GM19438 (cell line): ENCODE measurements around the gene EGF.

Experiments
- ATAC-seq: cut with Tn5 transposase; IDR thresholded peaks from one replicate; pipeline ENCODE4 v1.9.1; 2021; ENCODE audit warnings: low read depth; ENCODE audit not compliant: unreplicated experiment

EGF gene

DNA sequence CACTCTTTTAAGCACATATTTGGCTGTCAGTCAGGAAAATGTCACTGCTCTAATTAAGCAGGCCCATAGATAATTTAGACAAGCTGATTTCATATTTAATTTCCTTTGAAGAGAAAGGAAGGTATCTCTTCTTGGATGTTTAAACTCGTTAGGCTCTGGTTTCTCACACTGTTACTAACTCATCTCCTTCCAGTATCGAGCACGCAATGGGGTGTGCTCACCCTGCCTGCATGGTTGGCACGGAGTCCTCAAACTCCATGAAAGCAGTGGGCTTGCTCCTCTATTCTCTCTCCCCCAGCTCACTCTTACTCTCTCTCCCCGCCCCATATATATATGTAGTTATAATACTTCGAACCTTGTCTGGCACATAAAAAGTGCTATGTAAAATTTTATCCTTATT is 76.9 kb downstream of the EGF start:
- no peak for ATAC-seq

DNA sequence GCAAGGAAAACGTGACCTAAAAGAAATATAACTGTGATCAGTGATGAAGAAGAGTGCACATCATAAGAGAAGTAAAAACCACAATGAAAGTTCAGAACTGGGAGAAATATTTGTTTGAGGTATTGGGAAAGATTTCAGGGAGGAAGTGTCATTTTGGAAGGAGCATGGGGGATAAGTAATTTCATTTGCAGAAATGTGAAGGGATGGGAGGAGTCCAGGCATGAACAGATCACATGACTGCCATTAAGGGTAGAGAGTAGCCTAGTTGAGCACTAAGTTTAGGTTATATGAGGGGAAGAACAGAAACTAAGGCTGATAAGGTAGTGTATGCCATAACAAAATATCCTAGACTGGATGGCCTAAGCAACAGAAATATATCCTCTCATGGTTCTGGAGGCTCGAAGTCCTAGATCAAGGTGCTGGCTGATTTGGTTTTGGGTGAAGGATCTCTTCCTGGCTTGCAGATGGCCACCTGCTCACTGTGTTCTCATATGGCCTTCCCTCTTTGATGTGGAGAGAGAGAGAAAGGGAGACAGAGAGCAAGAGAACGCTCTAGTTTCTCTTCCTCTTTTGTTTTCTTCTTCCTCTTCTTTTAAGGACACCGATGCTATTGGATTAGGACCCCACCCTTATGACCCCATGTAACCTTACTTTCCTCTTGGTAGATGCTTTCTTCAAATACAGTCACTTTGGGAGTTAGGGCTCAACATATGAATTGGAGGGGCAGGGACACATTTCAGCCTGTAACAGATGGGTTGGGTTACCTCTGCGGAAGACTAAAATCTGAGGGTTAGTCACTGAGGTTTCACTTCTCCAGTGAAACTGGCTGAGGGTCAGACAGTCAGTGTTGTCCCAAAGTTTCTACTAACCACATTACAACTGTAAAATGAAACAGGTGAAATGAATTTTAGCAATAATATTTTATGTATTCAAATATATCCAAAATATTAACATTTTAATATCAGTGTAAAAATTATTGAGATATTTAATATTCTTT is 77.9 kb downstream of the EGF start:
- peak; percentile 88 for ATAC-seq

DNA sequence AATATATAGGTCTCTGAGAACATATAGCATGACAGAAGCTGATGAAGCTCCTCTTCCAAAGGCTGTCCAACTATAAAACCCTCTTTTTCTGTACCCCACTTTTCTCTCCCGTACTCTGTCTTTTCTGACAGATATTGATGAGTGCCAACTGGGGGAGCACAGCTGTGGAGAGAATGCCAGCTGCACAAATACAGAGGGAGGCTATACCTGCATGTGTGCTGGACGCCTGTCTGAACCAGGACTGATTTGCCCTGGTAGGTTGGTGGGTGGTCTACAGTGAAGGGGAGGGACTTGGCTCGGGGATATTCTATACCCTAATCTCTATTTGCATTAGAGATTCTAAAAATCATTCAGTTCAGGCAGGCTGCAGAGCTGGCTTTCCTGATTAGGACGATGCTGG is 80.4 kb downstream of the EGF start:
- ATAC-seq = no peak

DNA sequence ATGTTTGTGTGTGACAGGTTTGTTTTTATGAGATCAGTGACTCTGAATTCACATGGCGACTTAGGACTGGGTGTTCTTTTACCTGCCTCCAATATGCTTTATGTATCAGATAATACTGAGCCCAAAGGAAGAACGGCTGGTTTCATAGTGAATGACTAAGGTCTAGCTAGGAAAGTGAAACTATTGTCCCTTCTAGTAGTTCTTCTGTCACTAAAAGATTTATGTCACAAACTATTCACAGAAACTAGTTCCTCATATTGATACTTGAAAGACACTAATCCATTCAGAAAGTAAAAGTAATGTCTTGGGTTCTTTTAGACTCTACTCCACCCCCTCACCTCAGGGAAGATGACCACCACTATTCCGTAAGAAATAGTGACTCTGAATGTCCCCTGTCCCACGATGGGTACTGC is 81.7 kb downstream of the EGF start:
- peak; percentile 51 for ATAC-seq

DNA sequence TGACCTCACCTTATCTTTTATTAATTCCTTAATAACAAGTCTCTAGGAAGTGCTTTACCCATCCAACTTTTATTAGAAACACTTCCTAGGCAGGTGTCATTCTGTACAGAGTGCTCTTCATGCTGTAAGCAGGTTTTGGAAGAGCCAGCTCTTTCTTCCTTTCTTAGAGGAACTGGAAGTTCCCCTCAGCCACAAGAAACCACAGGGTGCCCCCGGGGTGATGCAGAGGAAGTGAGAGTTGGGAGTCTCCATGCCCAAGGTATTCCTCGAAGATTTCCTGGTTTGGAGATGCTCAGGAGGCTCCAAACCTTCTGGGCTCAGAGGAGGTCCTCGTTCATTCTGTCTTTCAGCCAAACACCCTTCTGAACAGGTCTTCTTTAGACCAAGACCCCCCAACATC is 83.8 kb downstream of the EGF start:
- ATAC-seq = no peak

DNA sequence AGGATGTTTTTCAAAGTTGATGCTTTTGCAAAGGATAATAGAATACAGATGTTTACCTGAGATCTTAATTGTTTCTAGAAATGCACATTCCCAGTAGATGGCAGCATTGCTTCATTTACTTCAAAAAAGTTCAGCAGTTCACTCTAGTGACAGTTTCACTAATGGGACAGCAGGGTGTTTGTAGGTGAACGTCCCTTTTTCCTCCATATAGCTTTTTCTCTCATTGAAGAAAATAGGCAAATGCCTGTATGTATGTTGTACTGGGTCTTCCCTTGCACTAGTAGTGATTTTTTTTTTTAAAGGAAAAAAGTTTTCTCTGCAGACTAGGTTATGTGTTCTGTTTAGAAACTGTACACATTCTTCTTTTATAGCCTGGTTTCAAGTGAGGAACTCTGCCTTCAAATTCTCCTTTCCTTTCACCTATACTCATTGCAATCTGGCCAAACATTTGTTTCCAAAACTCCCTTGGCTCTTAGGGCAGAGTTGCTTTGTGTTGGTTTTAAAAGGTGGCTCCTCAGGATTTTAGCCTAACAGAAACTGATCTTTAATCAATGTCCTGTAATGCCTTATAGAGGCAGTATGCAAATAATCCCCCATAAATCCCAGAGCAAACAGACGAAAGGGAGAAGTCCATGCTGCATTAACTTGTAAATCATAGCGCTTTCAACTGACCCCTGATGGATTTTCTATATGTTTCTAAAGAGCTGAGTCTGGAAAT is 86.3 kb downstream of the EGF start:
- ATAC-seq = no peak

DNA sequence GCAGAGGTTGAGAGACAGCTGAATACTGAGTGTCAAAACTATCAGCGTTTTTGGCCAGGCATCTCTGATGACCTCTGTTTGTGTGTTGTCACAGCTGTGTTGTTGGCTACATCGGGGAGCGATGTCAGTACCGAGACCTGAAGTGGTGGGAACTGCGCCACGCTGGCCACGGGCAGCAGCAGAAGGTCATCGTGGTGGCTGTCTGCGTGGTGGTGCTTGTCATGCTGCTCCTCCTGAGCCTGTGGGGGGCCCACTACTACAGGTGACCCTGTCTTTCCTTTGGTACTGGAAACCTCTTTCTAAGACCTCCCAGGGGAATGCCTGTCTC is 86.9 kb downstream of the EGF start:
- no peak for ATAC-seq

DNA sequence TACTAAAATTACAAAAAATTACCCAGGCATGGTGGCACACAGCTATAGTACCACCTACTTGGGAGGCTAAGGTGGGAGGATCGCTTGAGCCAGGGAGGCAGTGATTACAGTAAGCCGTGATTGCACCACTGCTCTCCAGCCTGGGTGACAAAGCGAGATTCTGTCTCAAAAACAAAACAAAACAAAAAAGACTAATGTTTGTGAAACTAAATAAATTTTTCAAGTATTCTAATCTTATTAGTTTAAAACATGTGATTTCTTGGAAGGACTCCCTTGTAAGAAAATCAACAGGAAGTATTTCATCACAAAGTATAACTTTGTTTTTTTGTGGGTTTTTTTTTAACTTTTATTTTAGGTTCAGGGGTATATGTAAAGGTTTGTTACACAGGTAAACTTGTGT is 89.6 kb downstream of the EGF start:
- ATAC-seq = no peak

DNA sequence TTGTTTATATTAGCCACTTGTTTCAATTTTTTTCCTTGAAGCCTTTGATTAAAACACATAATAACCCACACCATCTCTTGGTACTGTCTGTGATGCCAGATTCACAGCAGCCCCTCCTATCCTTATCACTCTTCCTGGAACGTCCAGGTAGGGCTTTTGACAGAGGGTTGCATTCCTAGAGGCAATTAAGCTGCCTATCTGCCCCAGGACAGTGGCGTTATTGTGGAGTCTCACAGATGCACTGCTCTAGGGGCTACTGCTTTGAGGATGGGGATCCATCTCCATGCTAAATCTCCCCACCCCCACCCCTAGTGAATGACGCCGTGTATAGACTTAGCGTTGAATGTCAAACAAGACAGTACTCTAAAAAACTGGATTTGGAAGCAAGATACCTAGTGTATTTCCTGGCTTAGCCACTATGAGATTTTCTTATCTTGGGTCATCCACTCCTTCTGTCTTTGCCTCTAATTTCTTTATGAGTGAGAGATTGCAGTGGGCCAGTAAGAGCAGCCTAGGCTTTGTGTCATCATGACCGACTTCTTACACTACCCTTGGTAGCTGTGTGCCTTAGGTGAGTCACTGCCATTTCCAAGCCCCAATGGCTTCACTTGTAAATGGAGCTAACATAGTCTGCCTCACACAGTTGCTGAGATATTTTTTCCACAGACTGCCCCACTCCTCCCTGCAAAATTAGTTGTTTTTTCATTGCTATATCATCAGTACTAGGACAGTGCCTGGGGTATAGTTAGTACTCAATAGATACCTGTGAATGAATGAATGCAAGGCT is 90.9 kb downstream of the EGF start:
- ATAC-seq = no peak

DNA sequence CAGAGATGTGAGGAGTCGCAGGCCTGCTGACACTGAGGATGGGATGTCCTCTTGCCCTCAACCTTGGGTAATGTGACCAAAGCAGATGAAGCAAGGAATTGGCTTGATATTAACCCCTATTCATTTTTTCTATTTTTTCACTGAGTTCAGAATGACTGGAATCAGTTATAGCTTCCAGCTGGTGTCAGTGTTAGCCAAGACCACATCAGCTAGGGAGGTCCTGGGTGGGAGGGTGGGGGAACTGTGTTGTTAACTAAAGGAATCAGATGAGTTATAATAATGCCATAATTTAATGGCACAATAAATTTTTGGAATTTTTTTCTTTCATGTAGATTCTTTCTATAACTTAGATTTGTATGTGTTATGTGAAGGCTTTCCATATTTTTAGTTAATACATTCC is 91.9 kb downstream of the EGF start:
- no peak for ATAC-seq

DNA sequence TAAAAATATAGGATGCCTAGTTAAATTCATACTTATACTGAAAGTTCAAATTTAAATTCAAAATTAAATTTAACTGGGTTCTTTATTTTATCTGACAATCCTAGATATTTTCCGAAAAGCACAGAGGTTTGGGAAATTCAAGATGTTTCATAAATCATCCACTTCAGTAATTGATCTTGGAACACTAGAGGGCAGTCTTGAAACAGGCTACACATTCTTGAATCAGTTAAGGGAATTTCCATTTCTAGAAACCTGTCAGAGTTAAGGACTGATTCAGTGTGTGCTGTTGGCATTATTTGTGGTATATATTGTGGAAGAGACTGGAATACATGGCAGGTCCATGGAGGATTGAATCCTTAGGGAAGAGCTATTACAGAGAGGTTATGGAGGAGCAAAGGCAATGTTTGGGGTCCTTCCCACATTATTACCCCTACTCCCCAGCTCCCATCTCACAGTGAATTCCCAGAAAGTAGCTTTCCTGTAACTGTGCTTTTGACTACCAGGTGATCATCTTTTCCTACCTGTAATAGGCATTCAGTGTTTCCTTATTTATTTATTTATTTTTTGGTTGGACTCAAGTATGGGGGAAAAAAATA is 92.9 kb downstream of the EGF start:
- ATAC-seq = peak; percentile 67

DNA sequence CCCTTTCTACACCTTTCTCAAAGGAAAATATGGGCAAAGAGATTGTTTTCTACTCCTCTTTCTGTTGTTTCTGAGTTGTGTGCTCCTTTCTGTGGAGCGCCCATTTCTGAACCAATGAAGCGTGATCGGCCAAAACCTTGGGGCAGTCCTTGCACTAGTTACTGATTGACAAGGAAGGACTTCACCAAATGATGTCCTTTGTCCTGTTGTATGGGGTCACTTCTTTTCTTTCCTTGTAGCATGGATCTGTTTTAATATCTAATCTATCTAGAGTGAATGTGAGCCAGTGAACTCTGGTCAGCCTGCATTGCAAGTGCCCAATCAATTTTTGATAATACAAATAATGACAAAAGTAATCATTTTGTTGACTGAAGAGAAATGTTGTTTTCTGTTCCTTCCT is 94.5 kb downstream of the EGF start:
- ATAC-seq = no peak

DNA sequence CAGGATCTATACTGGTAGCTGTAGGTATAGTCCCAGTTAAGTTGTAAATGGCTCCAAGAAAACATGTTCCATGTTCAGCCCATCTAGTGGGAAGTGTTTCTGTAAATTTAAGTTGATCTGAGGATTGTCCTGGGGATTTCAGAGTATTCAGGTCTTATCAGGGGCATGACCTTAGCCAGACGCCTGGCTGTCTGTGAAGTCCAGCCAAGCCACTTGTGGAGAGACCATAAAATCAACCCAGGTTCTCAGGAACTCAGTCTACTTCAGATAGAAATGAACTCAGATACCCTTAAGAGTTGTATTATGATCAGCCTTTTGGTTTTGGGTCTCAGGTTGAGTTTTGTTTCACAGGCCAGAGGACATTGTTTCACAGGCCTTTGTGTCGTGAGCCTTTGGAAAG is 95.9 kb downstream of the EGF start:
- ATAC-seq = no peak

DNA sequence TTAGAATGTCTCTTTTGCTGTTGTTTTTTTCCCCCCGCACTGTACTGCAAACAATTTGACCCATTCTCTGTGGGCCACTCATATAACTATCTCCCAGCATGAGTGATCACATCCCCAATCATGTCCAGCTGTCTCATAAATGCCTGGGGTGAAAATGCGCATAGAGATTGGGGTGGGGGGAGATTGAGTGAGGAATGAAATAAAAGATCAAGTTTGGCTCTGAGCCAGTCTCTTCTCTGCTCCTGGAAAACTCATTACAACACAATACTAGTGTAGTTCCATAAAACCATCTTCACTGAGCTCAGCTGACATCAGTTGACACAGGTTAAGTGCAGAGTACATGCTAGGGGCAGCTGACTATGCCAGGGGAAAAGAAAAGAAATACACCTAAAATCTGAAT is 96.9 kb downstream of the EGF start:
- no peak for ATAC-seq

DNA sequence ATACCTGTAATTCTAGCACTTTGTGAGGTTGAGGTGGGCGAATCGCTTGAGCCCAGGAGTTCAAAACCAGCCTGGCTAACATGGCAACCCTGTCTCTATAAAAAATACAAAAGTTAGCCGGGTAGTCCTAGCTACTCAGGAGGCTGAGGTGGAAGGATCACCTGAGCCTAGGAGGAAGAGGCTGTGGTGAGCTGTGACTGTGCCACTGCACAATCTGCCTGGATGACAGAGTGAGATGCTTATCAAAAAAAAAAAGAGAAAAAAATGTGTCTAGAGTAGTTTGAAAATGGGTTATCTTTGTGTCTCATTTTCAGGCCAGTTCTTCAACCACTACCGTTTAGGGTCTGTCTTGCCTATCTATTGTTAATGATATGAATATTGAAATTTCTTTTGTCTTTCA is 98.1 kb downstream of the EGF start:
- ATAC-seq = no peak

DNA sequence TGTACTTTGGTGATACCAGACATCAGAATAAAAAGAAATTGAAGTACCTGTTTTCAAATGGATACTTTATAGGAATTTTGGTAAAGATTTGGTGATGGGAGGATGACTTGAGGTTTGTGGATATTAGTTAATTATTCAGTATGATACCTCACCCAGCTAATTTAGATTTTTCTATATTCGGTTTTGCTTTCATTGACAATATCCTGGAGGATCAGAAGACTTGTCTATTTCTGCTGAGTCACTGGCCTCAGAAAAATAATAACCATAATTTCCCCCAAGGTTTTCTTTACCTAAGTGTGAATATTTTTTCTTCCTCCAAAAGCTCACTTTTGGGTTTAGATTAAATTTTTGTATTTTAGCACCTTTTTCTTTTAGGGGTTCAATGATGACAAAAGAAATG is 100.2 kb downstream of the EGF start:
- no peak for ATAC-seq

DNA sequence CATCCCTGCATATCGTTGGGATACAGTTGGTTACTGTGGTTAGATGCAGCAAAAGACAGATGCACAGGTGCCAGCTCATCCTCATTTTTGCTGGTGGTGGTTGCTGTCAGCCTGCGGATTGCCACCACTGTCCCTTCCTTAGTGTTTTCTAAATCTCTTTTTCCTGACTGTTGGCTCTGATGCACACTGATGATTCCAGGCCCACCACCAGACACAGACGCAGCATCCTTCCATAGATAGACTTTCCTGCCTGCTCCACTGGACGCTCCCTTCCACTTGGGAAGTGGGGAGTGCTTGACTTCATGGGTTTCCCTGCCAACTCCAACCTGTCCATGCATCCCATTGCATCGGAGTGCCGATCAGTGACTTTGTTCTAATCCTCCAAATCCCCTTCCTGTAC is 101.5 kb downstream of the EGF start:
- no peak for ATAC-seq

DNA sequence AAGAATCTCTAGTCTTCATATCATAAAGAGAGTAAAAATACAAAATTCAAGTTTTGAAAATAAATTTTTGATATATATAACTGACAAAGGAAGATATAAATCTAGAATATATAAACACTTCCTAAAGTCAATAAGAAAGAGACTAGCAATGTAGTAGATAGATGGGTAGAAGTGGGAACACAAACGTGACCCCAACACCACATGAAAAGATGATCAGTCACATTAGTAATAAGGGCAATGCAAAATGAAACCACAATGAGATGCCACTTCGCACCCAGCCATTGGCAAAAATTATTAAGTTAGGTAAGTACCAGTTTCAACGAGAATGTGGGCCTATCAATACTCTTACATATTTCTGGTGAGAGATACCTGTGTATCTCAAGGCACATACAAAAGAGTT is 106.5 kb downstream of the EGF start:
- no peak for ATAC-seq

DNA sequence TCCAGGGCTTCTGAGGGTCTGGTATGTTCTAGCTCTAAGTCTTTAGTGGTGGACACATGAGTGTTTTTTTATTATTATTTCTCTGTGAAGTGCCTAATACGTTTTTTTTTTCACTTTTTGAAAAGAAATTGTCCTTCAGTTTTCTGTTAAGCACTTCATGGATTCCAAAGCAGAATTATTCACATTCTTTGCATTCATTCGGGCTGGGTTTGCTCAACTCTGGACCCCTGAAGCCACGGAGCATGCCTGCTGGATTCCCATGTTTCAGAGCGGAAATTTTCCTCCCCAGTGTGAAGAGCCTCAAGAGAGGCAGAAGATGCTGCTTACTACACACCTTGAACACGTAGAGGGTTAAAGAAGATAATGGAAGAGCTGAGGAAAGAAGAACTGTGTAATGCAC is 107.5 kb downstream of the EGF start:
- no peak for ATAC-seq

DNA sequence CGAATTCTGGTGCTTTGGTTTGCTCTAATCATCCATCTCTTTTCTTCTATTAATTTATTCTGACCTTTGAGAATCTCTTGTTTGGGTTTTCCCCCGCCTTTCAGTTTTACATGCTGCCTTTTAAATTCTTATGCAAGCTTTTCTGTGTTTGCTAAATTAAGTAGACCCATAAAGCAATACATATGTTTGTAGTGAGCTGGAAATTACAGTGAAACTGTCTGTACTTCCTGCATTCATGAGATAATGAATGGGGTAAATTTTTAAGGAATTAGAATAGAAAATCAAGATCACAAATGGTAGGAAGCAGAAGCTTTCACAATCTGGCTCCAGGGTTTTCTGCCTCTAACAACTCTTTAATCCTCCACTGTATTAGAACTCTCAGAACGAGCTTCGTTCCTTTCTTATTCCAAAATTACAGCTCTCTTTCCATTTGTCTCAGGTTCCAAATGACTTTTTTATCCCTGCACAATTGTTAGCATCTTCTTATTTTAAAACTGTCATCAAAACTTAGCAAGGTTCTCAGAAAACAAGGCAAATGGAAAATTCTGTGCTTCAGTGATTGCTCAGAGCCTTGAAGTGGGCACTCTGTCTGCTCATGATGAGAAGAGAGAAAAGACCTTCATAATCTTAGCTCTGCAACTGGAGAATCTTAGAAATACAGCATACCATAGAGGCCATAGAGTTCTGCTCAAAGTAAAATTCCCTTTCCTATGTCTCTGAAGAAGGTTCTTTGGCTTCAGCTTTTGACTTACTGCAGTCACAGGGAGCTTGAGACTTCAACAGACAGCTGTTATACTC is 108.2 kb downstream of the EGF start:
- ATAC-seq = no peak
